Small intestine (tissue), 16 donors: ENCODE data around the gene PLAGL2. TPM values are rescaled to one million over a fixed set of nuclear protein-coding genes. Genes with fewer than 3 reads are reported as not detected.
"Not testable (repeated sequence)": the region's sequence is repeated elsewhere in the genome, so short reads cannot be mapped to it uniquely, and the experiment has no call there.

Experiments
- DNase-seq, 2 donors: peaks; one replicate each; pipeline versions ENCODE4 v3.0.0 to v3.0.0-alpha.2; 2013
- FAIRE-seq: peaks from 2 replicates; lab custom pipeline; 2012; peaks lifted over from hg19 to GRCh38; lab: Jason Lieb, UNC
- H3K27ac ChIP-seq, 3 donors: one replicate each; pipeline ENCODE4 v1.5.1; 2013; ENCODE audit warnings: low read length in 2 of 3, mild to moderate bottlenecking in 2 of 3, control low read depth in 1 of 3, inconsistent platforms in 1 of 3, low read depth in 1 of 3, moderate library complexity in 1 of 3
- H3K27me3 ChIP-seq, 3 donors: one replicate each; pipeline ENCODE4 v1.6.1; 2013; ENCODE audit warnings: low read length in 3 of 3, inconsistent platforms in 1 of 3; ENCODE audit not compliant: control insufficient read depth in 3 of 3, insufficient read depth in 3 of 3
- H3K36me3 ChIP-seq, 3 donors: one replicate each; pipeline ENCODE4 v1.6.1; 2013; ENCODE audit warnings: low read length in 3 of 3, inconsistent platforms in 1 of 3, low read depth in 1 of 3, mild to moderate bottlenecking in 1 of 3, moderate library complexity in 1 of 3; ENCODE audit not compliant: control insufficient read depth in 3 of 3, insufficient read depth in 2 of 3
- H3K4me1 ChIP-seq, 3 donors: one replicate each; pipeline ENCODE4 v1.6.1; 2013; ENCODE audit warnings: low read length in 2 of 3, inconsistent platforms in 1 of 3, low read depth in 1 of 3, mild to moderate bottlenecking in 1 of 3, moderate library complexity in 1 of 3; ENCODE audit not compliant: control insufficient read depth in 3 of 3, insufficient read depth in 2 of 3
- H3K4me3 ChIP-seq, 3 donors: one replicate each; pipeline ENCODE4 v1.5.1; 2013; ENCODE audit warnings: low read length in 3 of 3, control low read depth in 1 of 3, inconsistent platforms in 1 of 3, low read depth in 1 of 3, mild to moderate bottlenecking in 1 of 3, moderate library complexity in 1 of 3
- H3K9me3 ChIP-seq, 2 donors: one replicate each; pipeline ENCODE4 v1.6.1; 2013; ENCODE audit warnings: low read depth in 1 of 2, low read length in 1 of 2; ENCODE audit not compliant: control insufficient read depth in 2 of 2, insufficient read depth in 1 of 2
- WGBS, 3 donors: extraction: QIAGEN DNeasy Blood & Tissue Kit; methylation state at CpG; one replicate each; pipeline ENCODE4 v1.1.7; 2013; 5-methylcytosine and 5-hydroxymethylcytosine counted together
- long read RNA-seq, 10 donors: transcript quantifications; one replicate each; lab custom pipeline, GENCODE V29; 2026
- polyA plus RNA-seq, 4 donors: library from polyadenylated mRNA; stranded (reverse) in 3 of 4; unstranded in 1 of 4; fragments of 200-250 nt in 3 of 4; fragments of 120-200 nt in 1 of 4; gene quantifications; one replicate each; pipeline versions ENCODE4 v1.2.1 to v1.2.3, GENCODE V29; 2013
- donor health status: healthy with polysubstance abuse.
- donor health status: control.
- donor health status: control.
- donor health status: Bipolar disorder and iron deficiency.
- donor health status: healthy.

PLAGL2 gene
- 100 to 1,000 TPM in 1 of 4 donors, 10 to 100 TPM in 1, 1 to 10 TPM in 2; 3.2 to 129 (median 8.6) TPM for polyA plus RNA-seq
- long read RNA-seq, donor 1, full-length matches to known transcripts, result 16 of 120 reads
- long read RNA-seq, donor 1, partial matches to known transcripts, result 104 of 120 reads
- long read RNA-seq, donor 1, other reads (novel, unspliced or antisense), result 0 of 120 reads
- long read RNA-seq, donor 2, full-length matches to known transcripts, result 10 of 10 reads
- long read RNA-seq, donor 2, partial matches to known transcripts, result 0 of 10 reads
- long read RNA-seq, donor 2, other reads (novel, unspliced or antisense), result 0 of 10 reads
- long read RNA-seq, donor 3, full-length matches to known transcripts, result 21 of 28 reads
- long read RNA-seq, donor 3, partial matches to known transcripts, result 7 of 28 reads
- long read RNA-seq, donor 3, other reads (novel, unspliced or antisense), result 0 of 28 reads
- long read RNA-seq, donor 4, result 0 reads
- long read RNA-seq, donor 5, full-length matches to known transcripts, result 4 of 9 reads
- long read RNA-seq, donor 5, partial matches to known transcripts, result 5 of 9 reads
- long read RNA-seq, donor 5, other reads (novel, unspliced or antisense), result 0 of 9 reads
- long read RNA-seq, donor 6, full-length matches to known transcripts, result 19 of 19 reads
- long read RNA-seq, donor 6, partial matches to known transcripts, result 0 of 19 reads
- long read RNA-seq, donor 6, other reads (novel, unspliced or antisense), result 0 of 19 reads
- long read RNA-seq, donor 7, full-length matches to known transcripts, result 3 of 3 reads
- long read RNA-seq, donor 7, partial matches to known transcripts, result 0 of 3 reads
- long read RNA-seq, donor 7, other reads (novel, unspliced or antisense), result 0 of 3 reads
- long read RNA-seq, donor 8, result 0 reads
- long read RNA-seq, donor 9, full-length matches to known transcripts, result 5 of 5 reads
- long read RNA-seq, donor 9, partial matches to known transcripts, result 0 of 5 reads
- long read RNA-seq, donor 9, other reads (novel, unspliced or antisense), result 0 of 5 reads
- long read RNA-seq, donor 10, full-length matches to known transcripts, result 11 of 25 reads
- long read RNA-seq, donor 10, partial matches to known transcripts, result 14 of 25 reads
- long read RNA-seq, donor 10, other reads (novel, unspliced or antisense), result 0 of 25 reads

GRCh38 chr20:32207626-32208498 lies at the start of gene PLAGL2, which contains the start of gene POFUT1:
Gene PLAGL2 (minus strand): TSS chr20:32207743. CDS start chr20:32202178, 5,565 bp downstream.
Gene POFUT1 (plus strand): TSS chr20:32207880. CDS start chr20:32207942, 62 bp downstream.
- H3K27me3 ChIP-seq, result no peaks in the 10 kb centered on the region
- FAIRE-seq, result no peak
- peaks cover 8 to 38% (median 14%) of the 10 kb centered on the region in 3 donors for H3K4me1 ChIP-seq
- H3K36me3 ChIP-seq, result peaks cover 2 to 61% (median 3%) of the 10 kb centered on the region in 3 donors
- DNase-seq, result peak; percentile 89 to 95
- H3K4me3 ChIP-seq, result peak within 1 kb of the TSS; percentile 93 to 99 (median 99)
- H3K27ac ChIP-seq, result peak within 1 kb of the TSS; percentile 83 to 97 (median 88)
- no peaks in the 10 kb centered on the region for H3K9me3 ChIP-seq
- WGBS, 3 donors, result 1% methylated on average over 14 to 74 of the region's 74 CpGs

- no peaks in the 10 kb centered on the region for H3K36me3 ChIP-seq
- FAIRE-seq (no peak), DNase-seq (no peak)
- no peaks in the 10 kb centered on the region for H3K27me3 ChIP-seq
- peaks cover 0 to 5% of the 10 kb centered on the region in 2 donors for H3K9me3 ChIP-seq
- 76 to 88% (median 85%) methylated on average over 6 of the region's 6 CpGs for WGBS, 3 donors
- H3K4me1 ChIP-seq, result peaks cover 0 to 5% (median 0%) of the 10 kb centered on the region in 3 donors
- H3K27ac ChIP-seq, result no peak overlapping the region
- H3K4me3 ChIP-seq, result no peak overlapping the region
Measured at GRCh38 chr20:32252189-32252588, 44.6 kb upstream of the PLAGL2 start.

- peaks cover 0 to under 1% (median 0%) of the 10 kb centered on the region in 3 donors for H3K4me1 ChIP-seq
- peaks cover 0 to 5% of the 10 kb centered on the region in 2 donors for H3K9me3 ChIP-seq
- H3K27ac ChIP-seq, result no peak overlapping the region
- FAIRE-seq, result no peak
- 30 to 68% (median 66%) methylated on average over 3 of the region's 3 CpGs for WGBS, 3 donors
- no peaks in the 10 kb centered on the region for H3K27me3 ChIP-seq
- H3K36me3 ChIP-seq, result no peaks in the 10 kb centered on the region
- no peak overlapping the region for H3K4me3 ChIP-seq
- DNase-seq, result no peak
Measured at GRCh38 chr20:32251470-32251869, 43.9 kb upstream of the PLAGL2 start.

GRCh38 chr20:32249030-32249738 lies 41.6 kb upstream of the PLAGL2 start:
- Histone ChIP-seq H3K36me3 (no peaks in the 10 kb centered on the region), H3K27me3 (no peaks in the 10 kb centered on the region), H3K27ac (no peak overlapping the region), H3K9me3 (peaks cover 0 to 5% of the 10 kb centered on the region in 2 donors), H3K4me1 (peaks cover 0 to 9% (median 0%) of the 10 kb centered on the region in 3 donors), H3K4me3 (no peak overlapping the region)
- DNase-seq, result no peak
- no peak for FAIRE-seq
- WGBS, 3 donors, result 79 to 86% (median 86%) methylated on average over 9 of the region's 9 CpGs

- no peak for DNase-seq
- 83 to 92% (median 87%) methylated on average over 5 of the region's 5 CpGs for WGBS, 3 donors
- no peaks in the 10 kb centered on the region for H3K9me3 ChIP-seq
- H3K36me3 ChIP-seq, result no peaks in the 10 kb centered on the region
- H3K27me3 ChIP-seq, result no peaks in the 10 kb centered on the region
- H3K27ac ChIP-seq, result no peak overlapping the region
- H3K4me1 ChIP-seq, result peaks cover 0 to 19% (median 0%) of the 10 kb centered on the region in 3 donors
- no peak for FAIRE-seq
- H3K4me3 ChIP-seq, result no peak overlapping the region
Measured at GRCh38 chr20:32248043-32248442, 40.5 kb upstream of the PLAGL2 start.

- WGBS, 3 donors, result 90 to 96% (median 95%) methylated on average over 5 of the region's 5 CpGs
- not testable (repeated sequence) for H3K27me3 ChIP-seq, DNase-seq, H3K27ac ChIP-seq, FAIRE-seq, H3K9me3 ChIP-seq, H3K36me3 ChIP-seq, H3K4me3 ChIP-seq
- H3K4me1 ChIP-seq, result peaks cover 0 to 26% (median 2%) of the 10 kb centered on the region in 3 donors
Measured at GRCh38 chr20:32246208-32246607, 38.7 kb upstream of the PLAGL2 start.

GRCh38 chr20:32244959-32245358 lies 37.4 kb upstream of the PLAGL2 start:
- 76 to 87% (median 81%) methylated on average over 4 of the region's 4 CpGs for WGBS, 3 donors
- no peak for FAIRE-seq
- Histone ChIP-seq H3K27me3 (no peaks in the 10 kb centered on the region), H3K4me1 (peaks cover 0 to 36% (median 2%) of the 10 kb centered on the region in 3 donors), H3K4me3 (no peak overlapping the region), H3K36me3 (no peaks in the 10 kb centered on the region), H3K9me3 (no peaks in the 10 kb centered on the region), H3K27ac (no peak overlapping the region)
- no peak for DNase-seq
